ENCODE measurements around the gene TRIO. TPM values are rescaled to one million over a fixed set of nuclear protein-coding genes. Genes with fewer than 3 reads are reported as not detected.
"Not testable (repeated sequence)": the region's sequence is repeated elsewhere in the genome, so short reads cannot be mapped to it uniquely, and the experiment has no call there.

Gene TRIO
- polyA plus RNA-seq, 1 donor (not counting 4 experiments of a cell fraction or from before 2014, with no cell fraction given) = 57.2 TPM

DNA sequence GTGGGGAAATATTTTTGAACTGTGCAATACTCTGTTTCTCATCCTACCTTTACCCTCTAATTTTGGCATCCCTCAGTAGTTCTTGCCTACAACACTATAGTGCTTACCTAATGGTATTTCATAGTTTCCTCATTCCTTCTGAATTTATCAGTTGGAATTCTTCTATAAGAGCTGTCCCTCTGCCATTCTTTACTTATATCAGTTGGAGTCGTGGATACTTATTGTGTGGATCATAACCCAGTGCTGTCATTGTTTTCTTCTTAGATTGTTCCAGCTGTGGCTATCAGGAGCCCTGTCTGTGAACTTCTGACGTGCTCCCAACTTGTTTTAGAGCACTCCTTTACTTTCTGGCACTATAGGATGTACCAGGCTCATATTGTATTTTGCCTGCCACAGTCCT, 292.3 kb downstream of the TRIO start:
- Histone ChIP-seq H4K20me1 (ENCODE audit: control insufficient read depth, extremely low read depth, insufficient read depth, low read length) (no peaks in the 10 kb centered on the region), H3K4me3 (ENCODE audit: control insufficient read depth in 2 of 3, extremely low read depth in 1 of 3, insufficient read depth in 2 of 3, low read depth in 1 of 3, low read length in 3 of 3) (no peak overlapping the region), H3K27me3 (ENCODE audit: control insufficient read depth, extremely low read depth, insufficient read depth, low read length) (no peaks in the 10 kb centered on the region), H3K9ac (ENCODE audit: control insufficient read depth, extremely low read depth, insufficient read depth, low read length) (no peak overlapping the region), H3K27ac (ENCODE audit: control insufficient read depth, insufficient read depth, low read length) (no peak overlapping the region), H3K4me1 (ENCODE audit: control insufficient read depth, extremely low read depth, insufficient read depth, low read length) (no peaks in the 10 kb centered on the region), H3K9me3 (ENCODE audit: control insufficient read depth, low read depth, low read length) (no peaks in the 10 kb centered on the region), H2AFZ (ENCODE audit: control insufficient read depth, low read length) (no peak overlapping the region), H3K36me3 (ENCODE audit: control insufficient read depth in 2 of 2, extremely low read depth in 1 of 2, insufficient read depth in 2 of 2, low read length in 2 of 2) (peaks cover 9 to 19% of the 10 kb centered on the region in 2 experiments), H3K4me2 (ENCODE audit: control insufficient read depth, extremely low read depth, insufficient read depth, low read depth, low read length) (no peak overlapping the region), H3K79me2 (ENCODE audit: control insufficient read depth, insufficient read depth, low read length) (peaks cover 19% of the 10 kb centered on the region), H3K9me1 (ENCODE audit: control insufficient read depth, extremely low read depth, insufficient read depth, low read length) (no peaks in the 10 kb centered on the region)
- TF ChIP-seq, protein P1, sequence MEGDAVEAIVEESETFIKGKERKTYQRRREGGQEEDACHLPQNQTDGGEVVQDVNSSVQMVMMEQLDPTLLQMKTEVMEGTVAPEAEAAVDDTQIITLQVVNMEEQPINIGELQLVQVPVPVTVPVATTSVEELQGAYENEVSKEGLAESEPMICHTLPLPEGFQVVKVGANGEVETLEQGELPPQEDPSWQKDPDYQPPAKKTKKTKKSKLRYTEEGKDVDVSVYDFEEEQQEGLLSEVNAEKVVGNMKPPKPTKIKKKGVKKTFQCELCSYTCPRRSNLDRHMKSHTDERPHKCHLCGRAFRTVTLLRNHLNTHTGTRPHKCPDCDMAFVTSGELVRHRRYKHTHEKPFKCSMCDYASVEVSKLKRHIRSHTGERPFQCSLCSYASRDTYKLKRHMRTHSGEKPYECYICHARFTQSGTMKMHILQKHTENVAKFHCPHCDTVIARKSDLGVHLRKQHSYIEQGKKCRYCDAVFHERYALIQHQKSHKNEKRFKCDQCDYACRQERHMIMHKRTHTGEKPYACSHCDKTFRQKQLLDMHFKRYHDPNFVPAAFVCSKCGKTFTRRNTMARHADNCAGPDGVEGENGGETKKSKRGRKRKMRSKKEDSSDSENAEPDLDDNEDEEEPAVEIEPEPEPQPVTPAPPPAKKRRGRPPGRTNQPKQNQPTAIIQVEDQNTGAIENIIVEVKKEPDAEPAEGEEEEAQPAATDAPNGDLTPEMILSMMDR (optimal IDR thresholded peaks at IDR 0.05 in 1 of 3, IDR thresholded peaks at IDR 0.05 in 1 of 3, conservative IDR thresholded peaks at IDR 0.05 in 1 of 3; ENCODE audit: extremely low read depth in 1 of 3, insufficient read depth in 2 of 3, low read length in 3 of 3) = no peak
- no peak for TF ChIP-seq EZH2 (IDR thresholded peaks at IDR 0.05; ENCODE audit: low read length)
- no peak for FAIRE-seq
- no peak for DNase-seq (ENCODE audit: low read depth, low spot score)
- dilution Hi-C loops (cut with MboI; ENCODE audit: extremely low pct_ligation_motif_present, low sequenced_read_pairs) = no loop called here

DNA sequence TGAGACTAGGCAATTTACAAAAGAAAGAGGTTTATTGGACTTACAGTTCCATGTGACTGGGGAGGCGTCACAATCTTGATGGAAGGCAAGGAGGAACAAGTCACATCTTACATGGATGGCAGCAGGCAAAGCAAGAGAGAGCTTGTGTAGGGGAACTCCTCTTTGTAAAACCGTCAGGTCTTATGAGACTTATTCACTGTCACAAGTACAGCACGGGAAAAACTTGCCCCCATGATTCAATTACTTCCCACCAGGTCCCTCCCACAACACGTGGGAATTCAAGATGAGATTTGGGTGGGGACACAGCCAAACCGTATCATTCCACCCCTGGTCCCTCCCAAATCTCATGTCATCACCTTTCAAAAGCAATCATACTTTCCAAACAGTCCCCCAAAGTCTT, 293.0 kb downstream of the TRIO start:
- FAIRE-seq; H2AFZ ChIP-seq (ENCODE audit: control insufficient read depth, low read length); H3K4me1 ChIP-seq (ENCODE audit: control insufficient read depth, extremely low read depth, insufficient read depth, low read length); H4K20me1 ChIP-seq (ENCODE audit: control insufficient read depth, extremely low read depth, insufficient read depth, low read length); H3K9ac ChIP-seq (ENCODE audit: control insufficient read depth, extremely low read depth, insufficient read depth, low read length); H3K27ac ChIP-seq (ENCODE audit: control insufficient read depth, insufficient read depth, low read length); H3K9me1 ChIP-seq (ENCODE audit: control insufficient read depth, extremely low read depth, insufficient read depth, low read length); H3K27me3 ChIP-seq (ENCODE audit: control insufficient read depth, extremely low read depth, insufficient read depth, low read length); H3K4me3 ChIP-seq (ENCODE audit: control insufficient read depth in 2 of 3, extremely low read depth in 1 of 3, insufficient read depth in 2 of 3, low read depth in 1 of 3, low read length in 3 of 3); H3K4me2 ChIP-seq (ENCODE audit: control insufficient read depth, extremely low read depth, insufficient read depth, low read depth, low read length); H3K9me3 ChIP-seq (ENCODE audit: control insufficient read depth, low read depth, low read length); dilution Hi-C loops (cut with MboI; ENCODE audit: extremely low pct_ligation_motif_present, low sequenced_read_pairs); DNase-seq (ENCODE audit: low read depth, low spot score): not testable (repeated sequence)
- Histone ChIP-seq H3K79me2 (ENCODE audit: control insufficient read depth, insufficient read depth, low read length) (peaks cover 22% of the 10 kb centered on the region), H3K36me3 (ENCODE audit: control insufficient read depth in 2 of 2, extremely low read depth in 1 of 2, insufficient read depth in 2 of 2, low read length in 2 of 2) (peaks cover 12 to 19% of the 10 kb centered on the region in 2 experiments)

All from keratinocyte (primary cell).